ENCODE results near the gene PLP1.

DNA sequence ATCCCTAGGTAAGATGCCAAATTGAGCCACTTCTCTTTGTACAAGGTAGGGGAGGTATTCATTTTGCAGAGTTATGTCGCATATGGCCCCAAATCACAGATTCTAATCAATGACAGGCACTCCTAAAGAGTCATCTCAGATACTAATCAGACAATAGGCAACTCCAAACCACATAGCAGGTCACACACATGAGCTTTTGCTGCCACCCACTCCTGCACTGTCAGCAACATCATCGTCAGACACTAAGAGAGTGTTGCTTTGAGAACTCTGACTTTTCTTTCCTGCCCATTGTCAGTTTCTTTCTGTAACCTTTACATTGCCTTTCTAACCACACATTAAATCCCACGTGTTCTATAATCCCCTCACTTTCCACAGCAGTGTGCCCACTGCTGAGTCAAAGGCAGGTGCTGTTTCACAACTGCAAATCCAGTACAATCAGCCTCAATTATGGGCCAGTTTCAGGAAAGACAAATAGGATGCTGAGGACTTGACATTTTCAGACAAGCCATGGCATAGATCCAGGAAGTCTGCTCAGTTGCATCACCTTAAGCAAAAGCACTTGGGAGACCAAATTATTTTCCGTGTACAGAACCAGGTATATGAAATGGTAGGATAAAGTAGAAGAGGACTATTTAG, 42.4 kb upstream of the PLP1 start:
- TF ChIP-seq POLR2AphosphoS5 (IDR thresholded peaks at IDR 0.05) (no peak), POLR2A (IDR thresholded peaks at IDR 0.05) (no peak), EP300 (IDR thresholded peaks at IDR 0.05) (no peak)
- TF ChIP-seq, protein P1, sequence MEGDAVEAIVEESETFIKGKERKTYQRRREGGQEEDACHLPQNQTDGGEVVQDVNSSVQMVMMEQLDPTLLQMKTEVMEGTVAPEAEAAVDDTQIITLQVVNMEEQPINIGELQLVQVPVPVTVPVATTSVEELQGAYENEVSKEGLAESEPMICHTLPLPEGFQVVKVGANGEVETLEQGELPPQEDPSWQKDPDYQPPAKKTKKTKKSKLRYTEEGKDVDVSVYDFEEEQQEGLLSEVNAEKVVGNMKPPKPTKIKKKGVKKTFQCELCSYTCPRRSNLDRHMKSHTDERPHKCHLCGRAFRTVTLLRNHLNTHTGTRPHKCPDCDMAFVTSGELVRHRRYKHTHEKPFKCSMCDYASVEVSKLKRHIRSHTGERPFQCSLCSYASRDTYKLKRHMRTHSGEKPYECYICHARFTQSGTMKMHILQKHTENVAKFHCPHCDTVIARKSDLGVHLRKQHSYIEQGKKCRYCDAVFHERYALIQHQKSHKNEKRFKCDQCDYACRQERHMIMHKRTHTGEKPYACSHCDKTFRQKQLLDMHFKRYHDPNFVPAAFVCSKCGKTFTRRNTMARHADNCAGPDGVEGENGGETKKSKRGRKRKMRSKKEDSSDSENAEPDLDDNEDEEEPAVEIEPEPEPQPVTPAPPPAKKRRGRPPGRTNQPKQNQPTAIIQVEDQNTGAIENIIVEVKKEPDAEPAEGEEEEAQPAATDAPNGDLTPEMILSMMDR (IDR thresholded peaks at IDR 0.05), result no peak

Measured in suprapubic skin (tissue), 4 donors.